Neural progenitor cell (in vitro differentiated cells): ENCODE data around the gene CEP89.
"Not testable (repeated sequence)": the region's sequence is repeated elsewhere in the genome, so short reads cannot be mapped to it uniquely, and the experiment has no call there.

Experiments
- CTCF ChIP-seq: fragments of 200-600 bp; sonication (generic); IDR thresholded peaks from 2 replicates; pipeline ENCODE4 v1.5.1; 2017; ENCODE audit warnings: antibody characterized with exemption, mild to moderate bottlenecking
- EZH2 ChIP-seq: fragments of 200-600 bp; sonication (generic); IDR thresholded peaks from 2 replicates; pipeline ENCODE4 v1.6.1; 2017; ENCODE audit warnings: antibody characterized with exemption, mild to moderate bottlenecking, moderate library complexity
- EZH2phosphoT487 ChIP-seq: fragments of 200-600 bp; sonication (generic); IDR thresholded peaks from 2 replicates; pipeline ENCODE4 v1.6.1; 2017; ENCODE audit warnings: antibody characterized with exemption

GRCh38 chr19:32997061-32997464 lies 25.3 kb upstream of the CEP89 start:
- not testable (repeated sequence) for TF ChIP-seq EZH2phosphoT487, CTCF, EZH2
